Adipose tissue (tissue), 3 donors: ENCODE results near the gene GPAT3. TPM values are rescaled to one million over a fixed set of nuclear protein-coding genes. Genes with fewer than 3 reads are reported as not detected.
"Not testable (repeated sequence)": the region's sequence is repeated elsewhere in the genome, so short reads cannot be mapped to it uniquely, and the experiment has no call there.

ENCODE experiments used
- H3K27ac ChIP-seq: one replicate; pipeline ENCODE4 v1.5.1; 2013; ENCODE audit warnings: low read depth, low read length
- WGBS, 3 donors: extraction: QIAGEN DNeasy Blood & Tissue Kit; methylation state at CpG; one replicate each; pipeline ENCODE4 v1.1.7; 2013; 5-methylcytosine and 5-hydroxymethylcytosine counted together
- polyA plus RNA-seq, 3 donors: library from polyadenylated mRNA; stranded (reverse); fragments of 200-250 nt; gene quantifications; one replicate each; pipeline ENCODE4 v1.2.3, GENCODE V29; 2013
- donor health status: healthy with polysubstance abuse.
- donor health status: Bipolar disorder and iron deficiency.
- donor health status: healthy.

Gene GPAT3
- polyA plus RNA-seq, 3 donors: 2.1 to 66.4 (median 17.3) TPM

DNA sequence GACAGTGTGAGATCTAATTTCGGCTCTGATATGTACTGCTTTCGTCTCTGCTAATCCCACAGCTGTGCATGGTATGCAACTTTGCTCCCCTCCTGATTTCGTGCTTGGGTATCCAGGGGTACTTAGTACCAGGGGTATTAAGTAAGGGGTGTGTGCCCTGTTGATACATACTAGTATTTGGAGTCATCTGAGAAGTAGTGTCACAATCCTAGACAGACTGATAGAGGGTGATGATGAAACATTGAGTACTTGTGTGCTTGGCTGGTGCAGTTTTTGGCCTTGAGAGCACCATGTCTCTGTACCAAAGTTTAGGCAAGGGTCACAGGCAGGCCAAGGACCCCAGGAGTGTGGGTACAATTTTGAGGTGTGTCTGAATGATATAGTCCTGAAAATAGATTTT, 10.9 kb downstream of the GPAT3 start:
- WGBS, 3 donors: 75 to 81% (median 77%) methylated on average over 3 of the region's 3 CpGs

DNA sequence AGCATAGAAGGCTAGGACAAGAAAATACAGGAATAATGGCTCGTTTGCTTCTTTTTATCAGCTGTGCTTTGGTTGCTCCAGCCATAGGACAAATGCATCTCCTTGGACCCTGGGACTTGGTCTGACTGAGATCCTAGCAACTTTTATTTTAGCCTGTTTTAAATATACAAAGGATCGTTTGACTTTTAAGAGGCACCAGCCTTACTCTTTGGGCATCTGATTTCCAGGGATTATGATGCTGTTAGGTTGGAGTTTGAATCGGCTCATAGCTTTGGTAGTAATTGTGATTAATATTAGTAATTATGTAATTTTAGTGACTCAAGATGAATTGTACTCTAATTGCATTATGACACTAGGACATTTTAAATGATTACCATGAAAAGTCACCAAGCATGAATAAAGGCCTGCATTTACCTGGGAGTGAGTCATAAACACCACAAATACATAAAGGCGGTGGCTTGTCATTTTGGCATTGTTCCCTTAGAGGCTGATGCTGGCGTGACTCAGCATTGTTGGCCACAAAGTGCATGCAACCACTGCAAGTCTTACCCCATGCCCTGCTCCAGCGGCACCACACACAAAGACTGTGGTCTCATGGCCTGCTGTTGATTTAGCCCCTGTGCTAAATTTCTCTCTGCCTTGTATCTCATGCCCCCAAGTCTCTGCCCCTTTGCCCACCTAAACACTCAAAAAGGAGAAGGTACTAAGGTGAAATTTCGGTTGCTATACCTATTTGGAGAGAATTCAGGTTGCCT, 12.4 kb downstream of the GPAT3 start:
- WGBS, 3 donors: 51 to 57% (median 54%) methylated on average over 7 of the region's 7 CpGs
- H3K27ac ChIP-seq: no peak overlapping the region

More for the DNA sequence above, 10.9 kb downstream of the GPAT3 start:
- H3K27ac ChIP-seq: no peak overlapping the region

DNA sequence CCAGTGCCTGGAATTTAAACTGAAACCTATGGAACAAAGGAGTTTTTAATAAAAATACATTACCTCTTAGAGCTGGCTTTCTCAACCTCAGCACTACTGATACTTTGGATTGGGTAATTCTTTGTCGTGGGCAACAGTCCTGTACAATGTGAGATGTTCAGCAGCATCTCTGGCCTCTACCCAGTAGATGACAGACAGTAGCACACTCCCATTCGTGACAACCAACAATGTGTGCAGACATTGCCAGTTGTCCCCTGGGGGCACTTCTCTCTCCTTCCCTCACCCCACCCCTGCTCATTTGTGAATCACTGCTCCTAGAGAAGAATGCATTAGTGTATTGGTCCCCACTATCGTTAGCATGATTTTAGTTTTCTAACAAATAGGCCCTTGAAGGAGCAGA, 16.2 kb downstream of the GPAT3 start:
- no peak overlapping the region for H3K27ac ChIP-seq
- 53 to 75% (median 56%) methylated on average over 3 of the region's 3 CpGs for WGBS, 3 donors

DNA sequence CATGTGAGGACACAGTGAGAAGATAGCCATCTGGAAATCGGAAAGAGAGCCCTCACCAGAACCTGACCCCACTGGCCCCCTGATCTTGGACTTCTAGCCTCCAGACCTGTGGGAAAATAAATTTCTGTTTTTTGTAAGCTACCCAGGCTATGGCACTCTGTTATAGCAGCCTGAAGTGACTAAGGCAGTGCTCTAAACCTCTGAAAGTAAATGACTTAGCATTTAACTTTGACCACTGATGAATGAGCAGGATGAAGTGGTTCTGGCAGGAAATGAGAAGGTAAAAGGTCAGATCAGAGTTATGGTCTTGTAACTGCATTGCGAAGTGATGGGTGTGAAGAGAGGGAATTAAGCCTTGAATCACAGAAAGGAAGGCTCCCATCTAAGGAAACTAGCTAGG, 17.0 kb downstream of the GPAT3 start:
- WGBS, 3 donors: 48 to 71% (median 49%) methylated on average over 2 of the region's 2 CpGs
- H3K27ac ChIP-seq: no peak overlapping the region

DNA sequence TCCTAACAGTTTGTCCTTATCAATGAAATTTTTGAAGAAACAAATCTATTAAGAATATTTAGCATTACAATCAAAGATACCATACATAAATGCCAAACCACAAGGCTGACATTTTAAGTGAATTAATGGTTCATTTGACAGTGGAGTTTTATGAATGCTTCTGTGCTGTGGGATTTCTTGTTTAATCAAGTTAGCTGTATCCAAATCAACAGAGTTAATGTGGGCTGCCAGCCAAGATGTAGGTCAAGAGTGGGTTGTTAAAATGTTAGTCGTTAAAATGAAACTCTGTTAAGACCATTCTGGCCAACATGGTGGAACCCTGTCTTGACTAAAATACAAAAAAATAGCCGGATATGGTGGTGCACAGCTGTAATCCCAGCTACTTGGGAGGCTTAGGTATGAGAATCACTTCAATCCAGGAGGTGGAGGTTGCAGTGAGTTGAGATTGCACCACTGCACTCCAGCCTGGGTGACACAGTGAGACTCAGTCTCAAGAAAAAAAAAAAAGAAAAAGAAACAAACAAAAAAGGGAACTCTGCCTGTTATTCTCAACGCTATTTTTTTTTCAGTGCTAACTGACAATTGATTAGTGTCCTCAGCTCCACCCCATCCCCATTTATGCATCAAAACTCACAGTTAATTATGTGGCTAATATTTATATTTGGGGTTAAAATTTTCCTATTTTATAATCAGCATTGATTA, 20.2 kb downstream of the GPAT3 start:
- no peak overlapping the region for H3K27ac ChIP-seq
- 58 to 73% (median 59%) methylated on average over 3 of the region's 3 CpGs for WGBS, 3 donors

DNA sequence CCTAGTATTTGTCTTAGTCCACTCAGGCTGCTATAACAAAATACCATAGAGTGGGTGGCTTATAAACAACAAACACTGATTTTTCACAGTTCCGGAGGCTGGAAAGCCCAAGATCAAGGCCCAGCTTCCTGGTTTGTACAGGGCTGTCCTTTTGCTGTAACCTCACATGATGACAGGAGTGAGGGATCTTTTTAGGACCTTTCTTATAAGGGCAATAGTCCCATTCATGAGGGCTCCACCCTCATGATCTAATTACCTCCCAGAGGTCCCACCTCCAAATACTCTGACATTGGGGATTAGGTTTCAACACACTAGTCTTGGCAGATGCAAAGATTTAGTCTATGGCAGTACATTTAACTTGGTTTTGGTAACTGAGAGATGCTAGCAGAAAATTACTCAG, 20.9 kb downstream of the GPAT3 start:
- WGBS, 3 donors: 84 to 88% (median 85%) methylated on average over 1 of the region's 1 CpG
- H3K27ac ChIP-seq: no peak overlapping the region

DNA sequence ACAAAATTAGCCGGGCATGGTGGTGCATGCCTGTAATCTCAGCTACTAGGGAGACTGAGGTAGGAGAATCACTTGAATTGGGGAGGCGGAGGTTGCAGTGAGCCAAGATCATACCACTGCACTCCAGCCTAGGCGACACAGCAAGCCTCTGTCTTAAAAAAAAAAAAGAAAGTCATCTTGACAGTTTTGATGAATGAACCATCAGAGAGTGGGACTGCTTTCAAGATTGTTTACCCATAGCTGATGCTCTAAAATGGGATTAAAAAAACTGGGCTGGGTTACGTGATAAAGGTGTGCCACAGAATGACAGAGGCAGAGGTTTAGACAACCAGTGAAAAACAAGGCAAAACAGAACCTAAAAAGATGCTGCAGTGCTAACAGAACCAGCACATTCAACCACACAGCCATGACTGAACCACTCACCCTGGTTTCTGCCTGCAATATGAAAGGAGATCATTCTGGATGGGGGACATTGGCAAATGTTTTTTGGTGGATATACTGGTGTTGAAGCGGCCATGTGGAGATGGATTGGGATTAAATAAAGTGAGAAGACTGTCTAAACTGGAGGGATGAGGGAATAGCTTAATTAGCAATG, 22.2 kb downstream of the GPAT3 start:
- 81 to 90% (median 89%) methylated on average over 5 of the region's 5 CpGs for WGBS, 3 donors
- no peak overlapping the region for H3K27ac ChIP-seq

DNA sequence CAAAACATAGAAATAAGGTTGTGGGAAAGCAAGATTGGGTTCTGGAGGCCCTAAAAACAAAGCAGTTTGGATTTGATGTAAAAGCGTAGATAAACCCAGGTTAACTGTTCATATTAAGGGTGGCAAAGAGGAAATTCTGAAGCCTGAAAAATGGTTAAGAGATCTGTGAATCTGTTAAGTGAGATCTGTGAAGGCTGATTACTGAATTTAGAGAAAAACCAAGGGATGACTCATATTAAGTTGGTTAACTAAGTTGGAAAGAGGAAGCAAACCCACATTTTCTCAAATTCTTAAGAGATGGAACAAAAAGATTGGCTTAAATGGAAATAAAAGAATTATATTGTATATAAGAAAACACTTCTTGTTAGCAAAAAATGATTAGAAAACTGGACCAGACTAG, 22.8 kb downstream of the GPAT3 start:
- WGBS, 3 donors: 34 to 74% (median 70%) methylated on average over 1 of the region's 1 CpG

DNA sequence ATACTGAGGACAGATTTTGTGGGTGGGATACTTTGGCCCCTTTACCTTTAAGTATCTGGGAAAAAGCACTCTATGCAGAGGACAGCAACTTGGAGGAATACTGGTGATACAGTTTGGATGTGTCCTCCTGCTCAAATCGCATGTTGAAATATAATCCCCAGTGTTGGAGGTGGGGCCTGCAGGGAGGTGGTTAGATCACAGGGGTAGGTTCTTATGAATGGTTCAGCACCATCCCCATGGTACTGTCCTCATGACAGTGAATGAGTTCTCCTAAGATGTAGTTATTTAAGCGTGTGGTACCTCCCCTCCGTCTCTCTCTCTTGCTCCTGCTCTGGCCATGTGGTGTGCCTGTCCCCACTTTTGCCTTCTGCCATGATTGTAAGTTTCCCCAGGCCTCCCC, 24.6 kb downstream of the GPAT3 start:
- H3K27ac ChIP-seq: no peak overlapping the region
- whole genome bisulfite sequencing, 3 donors: 87 to 91% (median 89%) methylated on average over 3 of the region's 3 CpGs

More for the DNA sequence above, 22.8 kb downstream of the GPAT3 start:
- no peak overlapping the region for H3K27ac ChIP-seq

DNA sequence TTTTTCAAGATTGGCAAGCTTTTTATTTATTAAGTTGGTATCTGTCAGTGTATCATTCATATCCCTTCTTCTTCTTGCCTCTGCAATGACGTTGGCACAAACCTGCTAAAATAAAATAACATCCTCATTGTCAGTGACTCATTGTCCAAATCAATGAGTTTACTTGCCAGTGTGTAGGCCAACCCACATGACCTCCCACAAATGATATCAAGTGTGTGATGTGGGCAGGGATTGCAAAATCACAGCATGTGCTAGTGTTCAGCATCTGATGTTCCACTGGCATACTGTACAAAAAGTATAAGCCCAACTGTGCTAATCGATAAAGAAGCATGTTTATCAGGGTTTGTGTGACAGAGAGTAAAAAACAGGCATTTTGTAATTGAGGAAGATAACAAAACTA, 25.5 kb downstream of the GPAT3 start:
- 50 to 61% (median 51%) methylated on average over 2 of the region's 2 CpGs for WGBS, 3 donors
- no peak overlapping the region for H3K27ac ChIP-seq

DNA sequence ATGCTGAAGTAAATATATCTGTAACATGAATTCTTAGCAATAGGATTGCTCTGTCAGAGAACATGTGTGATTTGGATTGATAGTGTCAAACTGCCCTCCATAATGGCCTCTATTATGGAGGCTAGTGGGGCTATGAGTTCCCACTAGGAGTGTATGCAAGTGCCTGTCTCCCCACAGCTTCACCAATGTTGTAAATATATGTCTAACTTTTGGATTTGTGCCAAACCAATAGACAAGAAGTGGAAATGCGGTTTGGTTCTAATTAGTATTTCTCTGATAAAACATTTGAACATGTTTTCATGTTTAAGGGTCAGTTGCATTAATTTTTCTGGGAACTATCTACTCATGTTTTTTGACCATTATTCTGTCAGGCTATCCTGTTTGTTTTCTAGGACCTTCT, 28.1 kb downstream of the GPAT3 start:
- WGBS, 3 donors: 53 to 77% (median 72%) methylated on average over 1 of the region's 1 CpG
- H3K27ac ChIP-seq: no peak overlapping the region

DNA sequence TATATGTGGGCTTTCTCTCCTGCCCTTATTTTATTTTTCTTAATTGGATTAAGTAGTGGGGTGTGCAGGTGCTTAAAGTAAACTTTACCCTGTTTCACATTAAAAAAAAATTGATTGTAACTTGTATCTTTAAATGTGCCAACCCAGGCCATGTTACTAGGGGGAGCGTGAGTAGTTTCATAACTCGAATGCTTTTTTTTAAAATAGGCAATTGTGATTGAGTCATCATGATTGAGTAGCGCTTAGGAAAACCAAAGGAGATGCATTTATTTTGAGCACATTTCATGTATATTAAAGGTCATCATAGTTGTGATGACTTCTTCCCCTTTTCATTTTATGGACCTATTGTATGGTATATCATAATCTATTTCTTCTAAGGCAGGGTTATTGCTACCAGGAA, 32.2 kb downstream of the GPAT3 start:
- 55 to 80% (median 57%) methylated on average over 3 of the region's 3 CpGs for WGBS, 3 donors
- H3K27ac ChIP-seq: no peak overlapping the region

DNA sequence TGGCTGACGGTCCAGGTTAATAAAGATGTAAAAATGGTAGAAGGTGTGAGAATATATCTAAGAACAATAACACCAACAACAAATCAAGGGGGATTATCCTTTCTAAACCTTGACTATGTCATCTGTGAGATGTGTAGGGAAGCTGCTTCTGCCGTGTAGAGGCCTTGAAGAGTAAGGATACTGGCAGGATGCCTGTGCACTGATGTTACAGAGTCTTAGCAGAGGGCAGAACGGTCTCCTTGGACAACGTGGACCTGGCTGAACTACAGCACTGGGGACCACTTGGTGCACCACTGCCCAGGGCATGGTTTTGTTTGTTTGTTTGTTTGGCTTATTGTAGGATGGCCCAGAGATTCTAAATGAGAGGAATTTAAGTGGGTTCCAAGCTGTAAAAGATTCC, 33.5 kb downstream of the GPAT3 start:
- WGBS, 3 donors: 59 to 78% (median 72%) methylated on average over 4 of the region's 4 CpGs

DNA sequence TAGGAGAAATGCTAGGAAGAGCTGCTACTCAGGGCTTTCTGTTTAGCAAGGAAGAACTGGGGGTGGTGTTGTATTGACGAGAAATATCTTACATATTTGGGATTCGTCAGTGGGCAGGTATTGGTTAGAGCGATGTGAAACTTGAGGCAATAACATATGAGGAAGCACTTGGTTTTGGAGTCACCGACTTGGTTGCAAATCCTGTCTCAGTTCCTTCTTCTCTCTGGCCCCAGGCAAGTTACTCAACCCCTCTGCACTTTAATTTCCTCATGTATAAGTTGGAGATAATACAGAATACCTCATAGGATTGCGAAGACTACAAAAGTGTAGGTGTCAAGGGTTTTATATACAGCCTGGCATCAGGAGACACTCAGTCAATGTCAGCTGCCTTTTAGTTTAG, 34.1 kb downstream of the GPAT3 start:
- 43 to 85% (median 65%) methylated on average over 5 of the region's 5 CpGs for WGBS, 3 donors
- H3K27ac ChIP-seq: no peak overlapping the region

More for the DNA sequence above, 33.5 kb downstream of the GPAT3 start:
- no peak overlapping the region for H3K27ac ChIP-seq

DNA sequence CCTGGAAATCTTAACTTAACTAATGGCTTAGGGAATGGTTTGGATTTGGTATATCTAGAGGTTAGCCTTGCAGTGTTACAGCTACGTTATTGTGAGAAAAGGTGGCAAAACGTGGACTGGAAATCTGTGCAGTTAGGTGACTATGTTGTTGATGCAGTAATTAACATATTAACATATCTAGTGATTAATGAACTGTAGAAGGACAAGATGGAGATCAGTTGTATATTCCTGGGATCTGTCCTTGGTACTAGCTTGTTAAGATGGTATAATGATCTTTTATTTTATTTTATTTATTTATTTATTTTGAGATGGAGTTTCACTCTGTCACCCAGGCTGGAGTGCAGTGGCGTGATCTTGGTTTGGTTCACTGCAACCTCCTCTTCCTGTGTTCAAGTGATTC, 36.9 kb downstream of the GPAT3 start:
- H3K27ac ChIP-seq: no peak overlapping the region
- WGBS, 3 donors: 80 to 89% (median 86%) methylated on average over 3 of the region's 3 CpGs

DNA sequence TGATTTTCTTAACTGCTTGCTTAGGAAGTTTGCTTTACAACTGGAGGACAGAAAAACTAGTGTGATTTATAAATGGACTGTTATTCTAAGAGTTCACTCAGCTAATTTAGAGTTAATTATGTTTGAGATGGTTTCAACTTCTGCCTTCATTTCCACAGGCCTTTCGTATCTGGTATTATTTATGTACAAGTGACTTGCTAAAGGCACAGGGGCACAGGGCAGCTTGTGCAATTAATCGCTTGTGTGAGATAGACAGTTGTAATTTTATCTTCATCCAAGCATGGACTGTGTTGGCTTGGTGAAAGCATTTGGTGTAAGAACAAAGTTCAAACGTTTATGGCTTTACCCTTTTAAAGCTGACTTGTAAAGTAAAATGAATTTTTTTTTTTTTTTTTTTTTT, 38.3 kb downstream of the GPAT3 start:
- WGBS, 3 donors: 45 to 54% (median 50%) methylated on average over 3 of the region's 3 CpGs
- no peak overlapping the region for H3K27ac ChIP-seq

DNA sequence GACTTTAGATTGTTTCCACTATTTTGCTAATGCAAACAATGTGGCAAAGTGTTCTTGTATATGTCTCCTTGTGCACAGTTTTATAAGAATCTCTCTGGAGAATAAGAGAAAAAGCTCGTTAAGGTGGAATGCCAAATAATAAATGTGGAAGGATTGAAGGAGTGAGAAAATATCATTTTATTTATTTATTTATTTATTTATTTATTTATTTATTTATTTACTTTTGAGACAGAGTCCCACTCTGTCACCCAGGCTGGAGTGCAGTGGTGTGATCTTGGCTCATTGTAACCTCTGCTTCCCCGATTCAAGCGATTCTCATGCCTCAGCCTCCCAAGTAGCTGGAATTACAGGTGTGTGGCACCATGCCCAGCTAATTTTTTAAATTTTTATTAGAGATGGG, 40.3 kb downstream of the GPAT3 start:
- 92 to 97% (median 96%) methylated on average over 3 of the region's 3 CpGs for WGBS, 3 donors
- not testable (repeated sequence) for H3K27ac ChIP-seq

DNA sequence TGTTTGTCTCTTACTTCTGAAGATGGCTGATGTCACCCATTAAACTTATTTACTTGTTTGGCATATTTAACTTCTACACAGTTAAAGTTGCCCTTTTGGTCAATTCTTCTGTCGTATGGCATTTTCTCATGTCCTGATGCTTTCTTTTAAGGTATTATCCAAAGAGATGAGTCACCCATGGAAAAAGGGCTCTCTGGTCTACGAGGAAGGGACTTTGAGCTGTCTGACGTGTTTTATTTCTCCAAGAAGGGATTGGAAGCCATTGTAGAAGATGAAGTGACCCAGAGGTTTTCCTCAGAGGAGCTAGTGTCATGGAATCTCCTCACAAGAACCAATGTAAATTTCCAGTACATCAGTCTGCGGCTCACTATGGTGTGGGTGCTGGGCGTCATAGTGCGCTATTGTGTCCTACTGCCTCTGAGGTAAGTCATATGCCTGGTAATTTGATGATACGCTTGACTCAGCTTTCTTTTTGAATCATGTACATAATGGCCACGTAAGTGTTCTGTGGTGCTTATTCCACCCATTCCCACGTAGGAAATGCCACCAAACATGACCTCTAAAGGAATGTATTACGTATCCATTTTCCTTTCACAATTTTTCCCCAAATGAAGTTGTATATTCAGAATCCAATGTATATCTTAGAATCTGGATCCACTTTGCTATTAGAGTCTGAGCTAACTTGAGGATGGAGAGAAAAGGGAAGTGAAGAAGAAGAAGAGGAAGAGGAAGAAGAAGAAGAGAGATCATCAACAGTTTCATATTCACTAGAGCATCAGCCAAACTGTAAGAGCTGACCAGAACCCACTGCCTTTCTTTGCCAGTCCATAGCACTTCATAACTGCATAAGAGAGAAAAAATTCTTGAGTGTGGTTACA, 45.7 kb downstream of the GPAT3 start:
- 89 to 92% (median 92%) methylated on average over 10 of the region's 10 CpGs for WGBS, 3 donors
- no peak overlapping the region for H3K27ac ChIP-seq
